ENCODE measurements around the gene FAM83G.

The FAM83G gene

DNA sequence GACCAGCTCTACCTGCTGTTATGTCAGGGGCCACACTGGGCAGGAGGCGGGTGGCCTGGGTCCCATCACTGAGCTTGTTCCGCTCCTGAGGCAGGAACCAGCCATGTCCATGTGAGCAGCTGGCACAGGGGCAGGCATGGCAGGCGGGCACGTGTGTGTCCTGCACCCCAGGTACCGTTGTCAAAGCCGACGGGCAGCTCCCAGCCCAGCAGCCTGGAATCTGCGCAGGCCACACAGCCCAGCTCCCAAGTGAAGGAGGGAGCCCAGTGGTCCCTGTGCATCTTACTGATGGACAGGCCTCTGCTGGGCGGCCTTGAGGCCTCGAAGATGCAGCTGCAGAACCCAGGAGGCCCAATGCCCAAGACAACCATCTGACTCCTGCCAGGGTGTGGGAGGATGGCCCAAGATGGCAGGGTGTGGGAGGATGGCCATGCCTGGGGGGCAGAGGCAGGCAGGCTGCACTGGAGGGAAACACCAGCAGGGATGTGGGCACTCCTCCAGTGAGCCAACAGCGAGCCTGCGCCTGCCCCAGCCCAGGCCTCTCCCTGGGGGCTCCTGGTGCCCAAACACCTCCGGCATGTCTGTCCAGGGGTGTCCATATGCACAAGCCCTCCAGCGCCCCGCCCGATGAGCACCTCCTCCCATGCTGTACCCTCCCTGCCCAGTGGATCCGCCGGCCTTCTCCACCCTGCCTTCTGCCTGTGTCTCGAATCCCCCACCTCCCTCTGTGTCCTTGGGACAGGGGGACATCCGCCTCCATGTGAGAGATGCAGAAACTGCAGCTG, 12.8 kb downstream of the FAM83G start:
- no peak for DNase-seq (ENCODE audit: low read depth in 4 of 4, low spot score in 1 of 4)

DNA sequence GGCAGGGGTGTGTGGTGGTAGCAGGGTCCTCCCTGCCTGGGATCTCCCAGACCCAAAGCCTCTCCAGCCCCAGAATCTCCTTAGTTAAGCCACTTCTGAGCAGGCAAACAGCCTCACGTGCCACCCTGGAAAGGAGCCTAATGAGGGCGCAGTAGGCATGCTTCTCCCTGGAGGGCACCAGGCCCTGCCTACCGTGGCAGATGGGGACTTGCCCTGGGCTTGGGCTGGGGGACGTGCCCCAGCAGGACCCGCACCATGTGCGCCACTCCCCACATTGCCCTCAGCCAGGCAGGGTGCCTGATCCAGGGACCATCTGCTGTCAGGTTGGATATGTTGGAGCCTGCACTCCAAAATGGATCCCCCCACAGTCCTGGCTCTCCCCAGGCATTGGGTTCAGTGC, 14.2 kb downstream of the FAM83G start:
- DNase-seq (ENCODE audit: low read depth in 4 of 4, low spot score in 1 of 4) = no peak

DNA sequence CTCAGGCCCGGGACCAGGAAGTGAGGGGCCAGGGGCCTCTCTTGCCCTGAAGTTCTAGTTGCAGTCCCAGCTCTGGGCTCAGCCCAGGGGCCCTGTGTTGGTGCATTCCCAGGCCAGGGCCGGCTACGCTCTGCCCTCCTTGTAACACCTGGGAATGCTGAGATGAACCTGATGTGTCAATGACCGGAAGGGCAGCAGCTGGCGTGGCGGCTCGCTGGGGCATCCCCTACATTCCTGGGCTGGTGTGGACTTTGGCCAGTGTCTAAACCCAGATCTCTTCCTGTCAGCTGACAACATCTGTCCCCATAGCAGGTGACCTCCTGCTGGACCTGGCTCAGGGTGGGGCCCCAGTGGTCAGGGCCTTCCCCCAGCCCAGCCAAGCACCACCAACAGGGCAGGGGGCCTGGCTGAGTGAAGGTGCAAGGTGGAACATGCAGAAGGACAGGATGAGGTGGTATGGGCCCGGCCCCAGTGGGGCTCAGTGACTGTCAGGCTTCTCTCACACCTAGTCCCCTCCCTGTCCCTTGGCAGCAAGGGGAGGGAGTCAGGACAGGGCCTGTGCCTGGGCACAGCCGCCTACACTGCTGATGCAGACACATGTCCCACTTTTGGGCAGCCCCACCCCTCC, 15.9 kb downstream of the FAM83G start:
- DNase-seq (ENCODE audit: low read depth in 4 of 4, low spot score in 1 of 4) = no peak

DNA sequence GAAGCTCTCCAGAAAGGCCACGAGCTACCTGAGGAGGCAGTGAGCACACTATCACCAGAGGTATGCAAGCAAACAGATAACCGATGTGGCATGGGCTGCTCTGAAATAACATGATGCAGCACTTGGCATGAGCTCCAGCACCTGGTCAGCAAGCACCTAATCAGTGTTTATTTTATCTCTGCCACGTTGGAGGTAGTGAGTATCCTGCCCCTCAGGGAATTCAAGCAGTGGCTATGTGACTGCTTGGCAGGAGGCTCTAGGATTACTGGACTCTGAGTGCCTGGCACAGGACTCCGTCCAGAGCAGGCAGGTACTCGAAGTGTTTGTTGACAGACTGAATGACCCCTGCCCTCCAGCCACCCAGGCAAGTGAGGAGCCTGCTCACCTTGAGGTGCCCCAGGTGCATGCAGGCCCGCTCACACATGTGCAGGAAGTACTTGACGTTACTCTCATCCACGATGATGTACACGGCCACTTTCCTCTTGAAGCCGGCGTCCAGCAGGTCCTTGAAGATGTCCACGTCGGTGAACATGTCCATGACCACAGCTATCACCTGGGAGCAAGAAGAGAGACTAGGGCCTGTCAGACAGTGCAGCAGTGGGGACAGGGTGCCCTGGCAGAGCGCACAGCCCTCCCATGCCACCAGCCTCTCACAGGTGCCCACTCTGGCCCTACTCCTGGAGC, 16.6 kb downstream of the FAM83G start:
- DNase-seq (ENCODE audit: low read depth in 4 of 4, low spot score in 1 of 4) = no peak

DNA sequence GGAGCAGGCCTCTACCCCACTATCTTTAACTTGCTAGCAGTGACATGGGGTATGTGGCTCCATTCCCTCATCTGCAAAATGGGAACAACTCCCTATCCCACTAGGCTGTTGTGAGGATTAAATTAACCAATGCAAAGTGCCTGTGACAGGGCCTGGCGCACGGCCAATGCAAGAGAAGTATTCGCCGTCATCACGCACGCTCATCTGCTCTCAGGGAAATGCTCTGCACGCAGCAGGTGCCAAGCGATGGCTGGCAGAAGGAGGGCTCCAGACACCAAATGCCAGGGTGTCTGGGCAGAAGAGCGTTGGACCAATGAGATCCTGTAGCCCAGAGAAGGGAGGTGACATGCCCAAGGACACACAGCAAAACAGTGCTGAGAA, 17.3 kb downstream of the FAM83G start:
- DNase-seq (ENCODE audit: low read depth in 4 of 4, low spot score in 1 of 4) = no peak

DNA sequence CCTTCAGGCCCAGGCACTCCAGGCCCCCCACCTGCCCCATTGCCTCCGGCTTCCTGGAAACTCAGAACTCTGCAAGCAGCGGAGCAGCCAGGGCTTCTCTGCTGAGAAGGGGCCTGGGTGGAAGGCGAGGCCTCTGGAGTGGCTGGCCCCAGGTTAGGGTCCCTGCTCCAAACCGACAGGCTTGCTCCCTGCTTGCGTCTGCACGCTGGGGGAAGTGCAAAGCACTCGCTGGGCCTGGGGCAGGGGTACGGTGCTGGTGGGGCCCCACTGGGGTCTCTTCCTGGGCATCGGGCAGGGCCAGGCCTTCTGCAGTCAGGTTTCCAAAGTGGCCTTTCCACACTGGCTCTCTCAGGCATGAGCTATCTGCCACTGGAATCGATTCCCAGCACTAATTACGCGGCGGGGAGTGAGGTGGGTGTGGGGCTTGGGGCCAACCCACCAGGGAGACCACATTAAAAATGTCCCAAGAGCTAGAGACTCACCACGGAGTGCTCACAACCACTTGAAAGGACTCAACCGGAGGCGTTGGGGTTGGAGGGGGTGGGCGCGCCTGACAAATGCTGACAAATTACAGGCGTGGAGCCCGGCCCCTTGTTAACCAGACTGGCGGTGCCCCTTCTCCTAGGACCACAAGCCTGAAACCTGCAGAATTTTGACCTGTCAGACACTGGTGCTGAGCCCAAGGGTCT, 17.9 kb downstream of the FAM83G start:
- no peak for DNase-seq (ENCODE audit: low read depth in 4 of 4, low spot score in 1 of 4)

DNA sequence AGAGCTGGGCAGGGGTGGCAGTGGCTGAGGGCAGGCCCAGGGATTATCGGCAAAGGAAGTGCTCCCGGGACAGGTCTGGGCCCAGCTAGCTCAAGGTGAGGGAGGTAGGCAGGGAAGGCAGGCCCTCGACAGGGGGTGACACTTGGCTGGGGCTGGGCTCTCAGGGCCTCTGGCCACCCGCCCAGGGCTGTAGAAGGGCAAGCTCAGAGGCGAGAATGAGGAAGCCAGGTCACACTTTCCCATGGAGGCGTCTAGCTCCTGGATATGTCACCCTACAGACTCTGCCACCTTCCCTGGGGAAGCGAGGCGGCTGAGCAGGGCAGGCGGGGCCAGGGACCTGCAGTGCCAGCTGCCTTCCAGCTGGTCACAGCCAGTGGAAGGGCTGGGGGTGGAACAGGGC, 19.1 kb downstream of the FAM83G start:
- no peak for DNase-seq (ENCODE audit: low read depth in 4 of 4, low spot score in 1 of 4)

DNA sequence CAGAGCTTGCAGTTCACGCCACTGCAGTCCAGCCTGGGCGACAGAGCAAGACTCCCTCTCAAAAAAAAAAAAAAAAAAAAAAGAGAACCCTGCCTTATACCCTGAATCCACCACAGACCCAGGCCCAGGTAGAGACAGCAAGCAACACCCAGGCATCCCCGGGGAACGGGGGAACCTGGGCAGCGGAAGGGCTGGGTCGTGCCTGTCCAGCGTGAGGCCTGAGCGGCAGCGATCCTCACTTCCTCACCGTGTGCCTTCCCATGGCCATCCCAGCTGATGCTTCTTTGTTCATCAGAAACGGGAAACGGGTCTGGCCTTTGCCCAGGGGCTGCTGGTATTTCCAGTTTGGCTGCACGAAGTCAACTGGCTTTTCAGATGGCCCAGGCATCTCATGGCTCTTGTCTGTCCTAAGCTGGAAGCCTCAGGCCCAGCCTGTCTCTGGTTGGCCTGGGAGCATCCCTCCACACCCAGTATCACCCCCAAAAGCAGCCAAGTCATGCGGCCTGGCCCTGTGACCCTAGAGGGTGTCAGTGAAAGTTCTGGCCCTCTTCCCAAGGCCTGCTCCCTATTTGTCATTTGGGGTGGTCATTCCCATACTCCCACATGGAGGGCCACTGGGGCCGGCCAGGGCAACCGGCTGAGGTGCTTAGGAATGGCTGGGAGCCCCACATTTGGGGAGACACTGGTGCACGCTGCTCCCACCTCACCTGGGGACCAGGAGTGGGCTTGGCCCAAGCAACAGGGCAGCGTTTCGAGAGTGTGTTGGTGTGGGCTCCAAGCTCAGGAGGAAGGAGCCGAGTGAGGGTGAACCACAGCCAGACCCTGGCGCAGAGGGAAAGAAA, 20.1 kb downstream of the FAM83G start:
- no peak for DNase-seq (ENCODE audit: low read depth in 4 of 4, low spot score in 1 of 4)

DNA sequence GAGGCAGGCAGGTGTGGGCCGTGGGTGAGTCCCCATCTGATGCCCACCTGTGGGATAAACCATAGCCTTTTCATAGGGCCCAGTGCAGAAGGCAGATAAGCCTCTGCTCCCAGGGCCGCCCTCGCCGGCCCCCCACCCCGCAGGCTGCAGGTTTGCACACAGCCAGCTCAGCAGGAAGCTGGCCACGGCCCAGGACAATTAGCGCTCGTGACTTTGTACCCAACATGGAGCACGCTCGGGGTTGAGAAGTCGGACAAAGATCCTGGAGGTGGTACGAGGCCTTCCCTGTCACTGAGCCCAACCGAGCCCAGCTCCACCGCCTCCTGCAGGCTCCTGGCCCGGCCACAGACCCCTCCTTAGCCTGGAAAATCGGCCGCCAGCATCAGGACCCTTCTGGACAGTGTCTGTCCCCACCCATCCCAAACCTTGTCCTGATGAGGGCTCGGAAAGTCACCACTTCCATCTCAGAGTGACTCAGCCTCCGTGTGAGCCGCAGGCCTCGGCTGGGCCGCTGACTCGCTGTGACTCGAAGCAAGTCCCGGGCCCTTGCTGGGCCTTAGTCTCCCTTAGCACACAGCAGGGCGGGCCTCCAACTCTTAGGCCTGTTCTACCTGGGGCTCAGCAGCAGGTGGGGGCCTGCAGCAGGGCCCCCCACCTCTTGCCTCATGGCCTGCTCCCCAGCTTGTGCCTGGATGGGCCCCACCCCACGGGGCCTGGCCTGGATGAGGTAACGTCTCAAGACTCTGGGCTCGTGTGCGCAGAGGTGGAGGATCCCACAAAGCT, 22.7 kb downstream of the FAM83G start:
- DNase-seq (ENCODE audit: low read depth in 4 of 4, low spot score in 1 of 4) = no peak

DNA sequence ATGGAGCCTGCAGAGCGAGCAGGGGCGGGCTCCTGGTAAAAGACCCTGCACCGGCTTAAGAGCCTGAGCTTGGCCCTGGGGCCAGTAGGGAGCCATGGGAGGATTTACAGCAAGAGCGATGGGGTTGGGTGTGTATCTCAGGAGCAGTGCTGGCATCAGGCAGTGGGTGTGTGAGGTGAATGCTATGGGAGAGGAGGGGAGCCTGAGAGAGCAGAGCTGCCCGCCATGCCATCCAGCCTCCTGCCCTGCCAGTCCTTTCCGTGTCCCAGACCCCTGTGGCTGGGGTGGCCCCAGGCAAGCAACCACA, 23.3 kb downstream of the FAM83G start:
- no peak for DNase-seq (ENCODE audit: low read depth in 4 of 4, low spot score in 1 of 4)

DNA sequence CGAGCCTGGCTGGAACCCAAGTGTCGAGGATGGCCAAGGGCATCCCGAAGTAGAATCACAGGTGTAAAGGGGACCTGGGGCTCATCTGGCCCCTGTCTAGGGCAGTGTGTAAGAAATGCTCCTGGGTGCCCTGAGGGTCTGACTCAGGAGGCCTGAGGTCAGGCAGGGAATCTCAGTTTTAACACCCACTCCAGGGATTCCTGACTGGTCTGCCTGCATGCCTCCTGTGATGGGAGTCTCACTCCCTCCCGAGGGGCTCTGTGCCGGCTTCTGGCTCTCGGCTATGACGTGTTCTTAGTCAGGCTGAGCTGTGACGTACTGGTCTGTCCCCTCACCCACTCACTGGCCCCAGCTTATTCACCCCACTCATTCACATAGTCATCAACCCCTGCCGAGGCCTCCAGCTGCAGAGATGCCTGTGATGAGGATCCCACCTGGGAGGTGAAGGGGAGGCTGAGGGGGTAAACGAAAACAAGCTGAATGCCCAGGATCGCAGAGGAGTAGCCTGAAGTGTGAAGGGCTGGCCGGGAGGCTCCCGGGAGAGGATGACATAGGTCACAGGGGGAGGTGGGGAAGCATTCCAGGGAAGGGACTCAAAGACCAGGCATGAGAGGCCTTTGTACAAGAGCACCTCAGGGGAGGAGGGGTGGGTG, 23.8 kb downstream of the FAM83G start:
- DNase-seq (ENCODE audit: low read depth in 4 of 4, low spot score in 1 of 4) = no peak

DNA sequence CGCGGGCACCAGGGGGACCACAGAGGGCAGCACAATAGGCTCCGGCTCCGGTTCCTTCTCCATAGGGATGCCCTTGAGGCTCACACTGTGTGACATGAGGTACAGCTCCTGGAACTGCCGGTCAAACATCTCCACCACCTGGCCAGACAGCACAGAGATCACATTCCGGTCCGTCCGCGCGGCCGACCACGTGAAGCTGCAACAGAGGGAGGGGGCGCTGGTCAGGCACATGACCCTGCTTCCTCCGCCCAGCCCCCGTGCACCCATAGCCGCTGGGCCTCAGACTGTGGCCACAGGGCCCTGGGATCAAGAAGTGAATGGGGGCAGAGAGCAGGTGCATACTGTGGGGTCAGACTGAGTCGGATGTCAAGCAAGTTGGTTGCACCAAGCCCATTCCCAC, 25.9 kb downstream of the FAM83G start:
- no peak for DNase-seq (ENCODE audit: low read depth in 4 of 4, low spot score in 1 of 4)

DNA sequence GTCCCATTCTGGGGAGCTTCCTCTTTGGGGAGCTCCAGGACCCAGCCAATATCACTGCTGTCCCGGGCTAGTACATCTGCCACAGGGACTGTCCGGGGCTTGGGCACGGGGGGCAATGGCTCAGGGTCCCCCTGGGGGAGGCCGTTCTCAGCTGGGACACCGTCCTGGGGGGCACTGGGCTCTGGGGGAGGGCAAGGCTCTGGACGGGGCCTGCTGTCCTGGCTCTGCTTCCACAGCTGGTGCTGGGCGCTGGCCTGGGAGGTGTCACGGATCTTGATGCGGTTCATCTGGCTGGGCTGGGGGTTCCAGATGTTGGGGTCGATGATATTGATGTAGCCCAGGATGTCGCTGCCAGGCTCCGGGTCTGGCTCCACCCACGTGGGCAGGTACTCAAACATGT, 26.5 kb downstream of the FAM83G start:
- DNase-seq (ENCODE audit: low read depth in 4 of 4, low spot score in 1 of 4) = no peak

DNA sequence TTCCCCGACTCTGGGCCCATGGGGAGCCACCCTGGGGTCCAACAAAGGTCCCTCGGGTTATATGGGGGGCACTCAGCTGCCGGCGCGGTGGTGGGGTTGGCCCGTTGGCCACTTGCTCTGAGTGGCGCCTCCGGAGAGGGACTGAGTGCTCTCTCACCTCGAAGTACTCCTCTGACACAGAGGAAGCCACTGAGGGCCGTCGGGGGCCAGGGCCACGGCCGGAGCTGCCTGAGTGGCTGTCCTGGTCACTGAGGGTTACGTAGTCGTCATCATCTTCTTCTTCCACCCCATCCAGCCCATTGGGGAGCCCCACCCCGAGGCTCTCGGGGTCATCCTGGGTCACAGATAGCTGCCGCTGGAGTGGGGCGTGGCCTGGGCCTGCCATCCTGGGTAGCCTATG, 26.9 kb downstream of the FAM83G start:
- no peak for DNase-seq (ENCODE audit: low read depth in 4 of 4, low spot score in 1 of 4)

DNA sequence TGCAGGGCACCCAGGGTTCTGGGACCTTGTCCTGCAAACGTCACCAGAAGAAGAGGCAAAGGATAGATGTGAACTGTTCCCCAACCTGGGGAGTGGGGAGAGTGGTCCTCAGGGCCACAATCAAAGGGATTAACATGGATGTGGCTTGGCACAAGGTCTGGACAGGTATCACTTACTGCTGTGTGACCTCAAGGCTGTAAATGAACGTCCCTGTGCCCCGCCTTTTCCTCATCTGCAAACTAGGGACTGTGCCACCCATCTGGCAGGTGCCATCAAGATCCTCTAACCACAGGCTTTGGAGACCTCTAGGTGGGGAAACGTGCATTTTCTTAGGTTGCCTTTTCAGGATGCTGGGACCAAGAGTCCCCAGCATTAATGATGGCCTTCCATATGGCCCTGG, 27.5 kb downstream of the FAM83G start:
- DNase-seq (ENCODE audit: low read depth in 4 of 4, low spot score in 1 of 4) = no peak

DNA sequence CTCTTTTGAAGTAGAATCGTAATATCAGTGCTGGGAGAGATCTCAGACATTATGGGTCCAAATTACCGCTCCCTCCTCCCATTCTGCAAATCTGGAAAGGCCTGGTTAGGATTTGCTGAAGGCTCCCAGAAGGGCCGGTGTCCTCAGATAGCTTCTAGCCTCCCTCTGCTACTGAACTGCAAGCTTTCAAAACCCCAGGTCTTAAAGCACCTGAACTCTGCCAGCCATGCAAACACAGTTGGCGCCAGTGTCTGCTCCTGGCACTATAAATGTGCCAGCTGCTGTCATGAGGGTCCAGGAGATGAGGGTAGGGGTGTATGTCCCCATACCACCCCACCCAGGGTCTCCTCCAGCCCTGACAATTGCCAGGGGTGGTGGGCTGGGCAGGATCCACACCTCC, 28.4 kb downstream of the FAM83G start:
- no peak for DNase-seq (ENCODE audit: low read depth in 4 of 4, low spot score in 1 of 4)

DNA sequence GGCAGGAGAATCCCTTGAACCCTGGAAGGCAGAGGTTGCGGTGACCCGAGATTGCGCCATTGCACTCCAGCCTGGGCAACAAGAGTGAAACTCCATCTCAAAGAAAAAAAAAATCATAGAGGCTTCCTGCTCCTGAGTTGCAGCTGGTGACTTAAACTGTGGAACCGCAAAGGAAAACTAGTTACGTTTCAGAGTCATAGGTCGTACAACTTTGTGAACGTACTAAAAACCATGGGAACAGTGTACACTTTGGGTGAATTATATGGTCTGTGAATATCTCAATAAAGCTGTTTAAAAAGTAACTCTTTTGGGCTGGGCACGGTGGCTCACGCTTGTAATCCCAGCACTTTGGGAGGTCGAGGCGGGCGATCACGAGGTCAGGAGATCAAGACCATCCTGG, 29.0 kb downstream of the FAM83G start:
- DNase-seq (ENCODE audit: low read depth in 4 of 4, low spot score in 1 of 4) = no peak

DNA sequence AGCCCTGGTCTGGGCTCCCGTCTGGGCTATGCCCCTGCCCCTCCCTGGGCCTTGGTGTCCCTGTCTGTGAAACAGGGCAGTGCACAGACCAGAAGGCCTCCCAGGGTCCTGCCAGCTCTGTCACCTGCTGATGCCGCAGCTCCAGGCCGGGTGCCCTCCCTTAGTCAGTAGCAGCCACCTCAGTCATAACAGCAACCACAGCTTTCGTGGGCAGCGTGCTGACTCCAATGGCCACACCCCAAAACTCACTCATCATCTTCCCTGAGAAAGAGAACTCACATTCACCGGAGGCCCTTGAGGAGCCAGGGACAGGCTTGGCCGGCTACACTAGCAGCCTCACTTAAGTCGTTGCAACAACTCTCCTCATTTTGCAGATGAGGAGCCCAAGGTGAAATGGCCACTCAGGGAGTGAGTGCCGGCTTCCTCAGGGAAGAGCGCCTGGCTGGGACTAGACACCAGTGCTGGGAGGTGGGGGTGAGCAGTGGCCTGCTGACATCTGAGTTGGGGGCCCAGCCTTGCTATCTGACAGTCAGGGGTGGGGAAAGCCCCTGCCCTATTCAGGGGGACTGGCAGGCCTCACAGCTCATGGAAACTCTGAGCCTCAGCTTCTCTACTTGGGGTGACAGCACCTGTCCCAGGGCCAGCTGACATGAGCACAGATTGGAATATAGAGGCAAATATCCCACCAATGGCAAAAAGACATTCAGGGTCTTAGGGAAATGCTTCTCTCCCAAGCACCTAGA, 30.0 kb downstream of the FAM83G start:
- peak in 1 of 4 experiments; percentile 30 for DNase-seq (ENCODE audit: low read depth in 4 of 4, low spot score in 1 of 4)

DNA sequence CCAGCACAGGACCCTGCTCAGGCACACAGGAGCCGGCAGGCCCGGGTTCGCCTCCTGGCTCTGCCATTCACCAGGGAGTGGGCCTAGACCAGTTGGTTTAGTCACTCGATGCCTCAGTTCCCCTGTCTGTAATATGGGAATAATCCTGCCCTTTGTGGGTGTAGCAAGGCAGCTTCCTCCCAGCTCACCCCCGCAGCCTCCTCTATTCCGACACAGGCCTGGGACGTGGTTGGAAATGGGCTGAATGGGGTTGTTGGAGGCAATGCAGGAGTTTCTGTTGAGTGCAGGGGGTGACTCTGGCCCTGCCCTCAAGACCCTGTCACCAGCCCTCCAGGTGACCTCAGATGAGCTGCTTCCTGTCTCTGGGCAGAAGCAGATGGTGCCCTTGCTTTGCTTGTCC, 32.8 kb downstream of the FAM83G start:
- DNase-seq (ENCODE audit: low read depth in 4 of 4, low spot score in 1 of 4) = no peak

All from stimulated activated CD4-positive, alpha-beta T cell treated with anti-CD3 and anti-CD28 coated beads, Interleukin-1b, Interleukin-23, amount 100 ng/mL, for 24 hours (primary cell).